Measurements from ENCODE around the gene AOC2.

The AOC2 gene

GRCh38 chr17:42806249-42806648 lies 38.1 kb upstream of the AOC2 start:
- no peak for TF ChIP-seq CTCF (IDR thresholded peaks at IDR 0.05)
- H3K9me3 ChIP-seq = no peaks in the 10 kb centered on the region
- no peak overlapping the region for H3K27ac ChIP-seq
- no peak for DNase-seq
- H3K36me3 ChIP-seq = peaks cover 7 to 13% (median 8%) of the 10 kb centered on the region in 3 donors
- no peak overlapping the region for H3K4me3 ChIP-seq
- H3K4me1 ChIP-seq = no peaks in the 10 kb centered on the region
- H3K27me3 ChIP-seq = no peaks in the 10 kb centered on the region
- intact Hi-C loops (cut with DNase I; ENCODE audit: low total_unique reads) = no loop called here

- peak in 1 of 2 donors; percentile 57 for DNase-seq
- Histone ChIP-seq H3K4me1 (no peaks in the 10 kb centered on the region), H3K27me3 (no peaks in the 10 kb centered on the region), H3K36me3 (peaks cover 29 to 38% (median 32%) of the 10 kb centered on the region in 3 donors), H3K27ac (no peak overlapping the region), H3K4me3 (no peak overlapping the region), H3K9me3 (no peaks in the 10 kb centered on the region)
- TF ChIP-seq CTCF (IDR thresholded peaks at IDR 0.05) = no peak
- intact Hi-C loops (cut with DNase I; ENCODE audit: low total_unique reads) = no loop called here
Measured at GRCh38 chr17:42809250-42809649, 35.1 kb upstream of the AOC2 start.

- H3K4me3 ChIP-seq = no peak overlapping the region
- H3K36me3 ChIP-seq = peaks cover 84 to 94% (median 87%) of the 10 kb centered on the region in 3 donors
- no peak for DNase-seq
- TF ChIP-seq CTCF (IDR thresholded peaks at IDR 0.05) = no peak
- no peak overlapping the region for H3K27ac ChIP-seq
- no peaks in the 10 kb centered on the region for H3K9me3 ChIP-seq
- H3K27me3 ChIP-seq = no peaks in the 10 kb centered on the region
- intact Hi-C loops (cut with DNase I; ENCODE audit: low total_unique reads) = no loop called here
- H3K4me1 ChIP-seq = no peaks in the 10 kb centered on the region
Measured at GRCh38 chr17:42814633-42815399, 29.6 kb upstream of the AOC2 start.

GRCh38 chr17:42817866-42818265 lies 26.5 kb upstream of the AOC2 start:
- Histone ChIP-seq H3K27me3 (no peaks in the 10 kb centered on the region), H3K4me3 (no peak overlapping the region), H3K9me3 (no peaks in the 10 kb centered on the region), H3K27ac (no peak overlapping the region), H3K36me3 (peaks cover 84 to 99% (median 98%) of the 10 kb centered on the region in 3 donors), H3K4me1 (peaks cover 0 to 11% (median 4%) of the 10 kb centered on the region in 4 donors)
- DNase-seq = no peak
- no peak for TF ChIP-seq CTCF (IDR thresholded peaks at IDR 0.05)
- intact Hi-C loops (cut with DNase I; ENCODE audit: low total_unique reads) = no loop called here

- no peaks in the 10 kb centered on the region for H3K27me3 ChIP-seq
- H3K4me3 ChIP-seq = no peak overlapping the region
- DNase-seq = no peak
- peaks cover 80 to 94% (median 93%) of the 10 kb centered on the region in 3 donors for H3K36me3 ChIP-seq
- no peak overlapping the region for H3K27ac ChIP-seq
- TF ChIP-seq CTCF (IDR thresholded peaks at IDR 0.05) = no peak
- intact Hi-C loops (cut with DNase I; ENCODE audit: low total_unique reads) = no loop called here
- no peaks in the 10 kb centered on the region for H3K9me3 ChIP-seq
- peaks cover 0 to 16% (median 9%) of the 10 kb centered on the region in 4 donors for H3K4me1 ChIP-seq
Measured at GRCh38 chr17:42818379-42818778, 26.0 kb upstream of the AOC2 start.
